Activated B cell treated with CpG ODN at 0.5 μM for 24 hours (primary cell): Measurements from ENCODE around the gene DYRK1A. TPM values are rescaled to one million over a fixed set of nuclear protein-coding genes. Genes with fewer than 3 reads are reported as not detected.

ENCODE experiments used
- ATAC-seq: fragments of 200-7000 bp; cut with Tn5 transposase; one replicate; pipeline ENCODE4 v1.10.0; 2021; ENCODE audit warnings: low read depth, mild to moderate bottlenecking, moderate library complexity
- CTCF ChIA-PET: fragments of 350-600 bp; sonication (Branson Sonifier 250); formaldehyde crosslinking; loops from one replicate; lab custom pipeline; 2021; ENCODE audit warnings: antibody characterized with exemption; lab: Charles Lee
- POLR2A ChIA-PET: fragments of 350-600 bp; sonication (Branson Sonifier 250); formaldehyde crosslinking; loops from one replicate; lab custom pipeline; 2021; ENCODE audit warnings: antibody characterized with exemption; lab: Charles Lee
- DNase-seq: peaks from one replicate; pipeline ENCODE4 v3.0.0; 2022
- H3K27ac Mint-ChIP-seq: one replicate; pipeline ENCODE4 v1.8.0; 2020; ENCODE audit warnings: mixed read lengths
- H3K27me3 Mint-ChIP-seq: one replicate; pipeline ENCODE4 v1.8.0; 2021; ENCODE audit warnings: mixed read lengths
- H3K36me3 Mint-ChIP-seq: one replicate; pipeline ENCODE4 v1.8.0; 2021; ENCODE audit warnings: low read depth, mixed read lengths
- H3K4me1 Mint-ChIP-seq: one replicate; pipeline ENCODE4 v1.8.0; 2021; ENCODE audit warnings: mixed read lengths
- H3K4me3 Mint-ChIP-seq: one replicate; pipeline ENCODE4 v1.8.0; 2020; ENCODE audit warnings: mild to moderate bottlenecking, mixed read lengths
- H3K9me3 Mint-ChIP-seq: one replicate; pipeline ENCODE4 v1.8.0; 2020; ENCODE audit warnings: mixed read lengths
- CTCF ChIP-seq: fragments of 200-600 bp; IDR thresholded peaks from one replicate; pipeline ENCODE4 v1.8.0; 2022; ENCODE audit warnings: antibody characterized with exemption, mild to moderate bottlenecking
- intact Hi-C: fragments of 100-400 bp; cut with micrococcal nuclease; formaldehyde crosslinking; loops from one replicate; pipeline ENCODE4 v1.15.1; 2024
- total RNA-seq: library from RNA; stranded (reverse); gene quantifications from 2 replicates; pipeline ENCODE4 v1.2.3, GENCODE V29; 2022

The DYRK1A gene
- total RNA-seq, 1 donor from 2014 or later: 99.9 TPM

GRCh38 chr21:37350472-37350871 is 16.1 kb upstream of the DYRK1A start:
- H3K27me3 Mint-ChIP-seq: peaks cover 5% of the 10 kb centered on the region
- no peak for ATAC-seq
- no peak overlapping the region for H3K4me3 Mint-ChIP-seq
- no peak overlapping the region for H3K27ac Mint-ChIP-seq
- H3K9me3 Mint-ChIP-seq: peaks cover 19% of the 10 kb centered on the region
- intact Hi-C loops: no loop called here
- DNase-seq: no peak
- H3K36me3 Mint-ChIP-seq: peaks cover 5% of the 10 kb centered on the region
- CTCF ChIA-PET: no interaction called here
- H3K4me1 Mint-ChIP-seq: no peaks in the 10 kb centered on the region
- POLR2A ChIA-PET: no interaction called here
- TF ChIP-seq CTCF: no peak

GRCh38 chr21:37356706-37357105 is 9.9 kb upstream of the DYRK1A start:
- H3K4me3 Mint-ChIP-seq: no peak overlapping the region

GRCh38 chr21:37357691-37358090 is 8.9 kb upstream of the DYRK1A start:
- Mint-ChIP-seq H3K9me3 (no peaks in the 10 kb centered on the region), H3K27ac (no peak overlapping the region), H3K4me1 (no peaks in the 10 kb centered on the region), H3K36me3 (no peaks in the 10 kb centered on the region), H3K4me3 (no peak overlapping the region), H3K27me3 (peaks cover 13% of the 10 kb centered on the region)
- POLR2A ChIA-PET: interaction anchor here (1.1 kb wide), 1 partner anchor 9 kb away, joined by 4 read pairs; the partner anchor contains the start of gene DYRK1A
- TF ChIP-seq CTCF: no peak
- DNase-seq (no peak), ATAC-seq (no peak)
- intact Hi-C loops: no loop called here
- CTCF ChIA-PET: no interaction called here

More at GRCh38 chr21:37356706-37357105, 9.9 kb upstream of the DYRK1A start:
- POLR2A ChIA-PET: no interaction called here
- Mint-ChIP-seq H3K36me3 (no peaks in the 10 kb centered on the region), H3K4me1 (no peaks in the 10 kb centered on the region), H3K9me3 (peaks cover 1% of the 10 kb centered on the region), H3K27ac (no peak overlapping the region), H3K27me3 (peaks cover 13% of the 10 kb centered on the region)
- TF ChIP-seq CTCF: no peak
- ATAC-seq (no peak), DNase-seq (no peak)
- intact Hi-C loops: no loop called here
- CTCF ChIA-PET: no interaction called here

- Mint-ChIP-seq H3K36me3 (no peaks in the 10 kb centered on the region), H3K27me3 (peaks cover 13% of the 10 kb centered on the region), H3K4me3 (no peak overlapping the region), H3K9me3 (no peaks in the 10 kb centered on the region), H3K4me1 (no peaks in the 10 kb centered on the region), H3K27ac (no peak overlapping the region)
- ATAC-seq (no peak), DNase-seq (no peak)
- ChIA-PET CTCF (no interaction called here), POLR2A (interaction anchor here (1.1 kb wide), 1 partner anchor 8 kb away, joined by 4 read pairs; the partner anchor contains the start of gene DYRK1A)
- TF ChIP-seq CTCF: no peak
- intact Hi-C loops: no loop called here
These were observed 8.2 kb upstream of the DYRK1A start for GRCh38 chr21:37358397-37358796.

DNA sequence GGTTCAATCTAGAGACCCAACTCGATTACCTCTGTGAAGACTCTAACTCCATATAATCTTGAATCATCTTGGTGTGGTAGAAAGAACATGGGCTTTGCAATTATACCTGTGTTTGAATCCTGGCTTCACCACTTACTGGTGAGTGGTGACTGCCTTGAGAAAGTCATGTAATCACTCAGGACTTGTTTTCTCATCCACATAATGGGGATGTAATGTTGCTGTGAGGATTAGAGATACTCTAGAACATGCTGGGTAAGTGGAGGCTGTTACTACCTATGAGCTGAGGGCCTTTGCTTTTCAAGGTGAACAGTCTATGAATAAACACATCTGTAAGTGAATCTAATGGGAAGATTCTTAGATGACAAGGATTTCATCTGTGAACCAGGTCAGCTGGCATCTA is 2.6 kb upstream of the DYRK1A start:
- CTCF ChIA-PET: interaction anchor here (0.6 kb wide), 1 partner anchor 24 kb away, joined by 3 read pairs; no protein-coding TSS in a partner anchor
- Mint-ChIP-seq H3K4me3 (peak overlapping the region; percentile 19), H3K4me1 (peaks cover 24% of the 10 kb centered on the region), H3K9me3 (no peaks in the 10 kb centered on the region), H3K36me3 (peaks cover 10% of the 10 kb centered on the region), H3K27me3 (no peaks in the 10 kb centered on the region), H3K27ac (peak overlapping the region; percentile 31)
- intact Hi-C loops: loop anchor here (10.0 kb wide), 1 partner anchor 1401 kb away; no protein-coding TSS in a partner anchor
- DNase-seq (no peak), ATAC-seq (no peak)
- POLR2A ChIA-PET: interaction anchor here (2.9 kb wide), 1 partner anchor 97 kb away, joined by 82 read pairs; the partner anchor contains the start of gene VPS26C
- TF ChIP-seq CTCF: no peak
